Neural cell (in vitro differentiated cells): ENCODE results near the gene RPS6KC1. TPM values are rescaled to one million over a fixed set of nuclear protein-coding genes. Genes with fewer than 3 reads are reported as not detected.

Source experiments
- H2AFZ ChIP-seq: fragments of 200-600, 300-800 bp; sonication (generic), shearing (Covaris generic); 2 replicates; pipeline ENCODE4 v1.6.0; 2014; ENCODE audit warnings: low read depth, mild to moderate bottlenecking, antibody characterized with exemption, low read length, moderate library complexity
- H3F3A ChIP-seq: fragments of 200-600 bp; shearing (Covaris generic); 2 replicates; pipeline ENCODE4 v1.6.1; 2016; ENCODE audit warnings: mild to moderate bottlenecking, moderate library complexity, mixed read lengths, antibody characterized with exemption, low read length; ENCODE audit not compliant: insufficient read depth, poor library complexity, severe bottlenecking
- H3K27ac ChIP-seq: fragments of 200-600, 300-800 bp; sonication (generic), shearing (Covaris generic); 2 replicates; pipeline ENCODE4 v1.5.1; 2014; ENCODE audit warnings: mild to moderate bottlenecking, low read length, moderate library complexity
- H3K27me3 ChIP-seq: fragments of 300-800, 200-600 bp; sonication (generic), shearing (Covaris generic); 2 replicates; pipeline ENCODE4 v1.6.0; 2014; ENCODE audit warnings: mild to moderate bottlenecking, low read depth, low read length, moderate library complexity; ENCODE audit not compliant: insufficient read depth
- H3K36me3 ChIP-seq: fragments of 300-800, 200-600 bp; sonication (generic), shearing (Covaris generic); 2 replicates; pipeline ENCODE4 v1.5.1; 2014; ENCODE audit warnings: mild to moderate bottlenecking, antibody characterized with exemption, low read length, moderate library complexity; ENCODE audit not compliant: insufficient read depth
- H3K4me2 ChIP-seq: fragments of 300-800, 200-600 bp; sonication (generic), shearing (Covaris generic); 2 replicates; pipeline ENCODE4 v1.6.0; 2014; ENCODE audit warnings: mild to moderate bottlenecking, low read length
- H3K4me3 ChIP-seq: fragments of 300-800, 200-600 bp; sonication (generic), shearing (Covaris generic); 2 replicates; pipeline ENCODE4 v1.5.1; 2014; ENCODE audit warnings: mild to moderate bottlenecking, low read length, moderate library complexity
- H3K79me2 ChIP-seq: fragments of 200-600 bp; shearing (Covaris generic); replicated peaks from 2 replicates; pipeline ENCODE4 v1.6.0; 2014; ENCODE audit warnings: mild to moderate bottlenecking, low read length, moderate library complexity; ENCODE audit not compliant: insufficient read depth
- H3K9ac ChIP-seq: fragments of 300-800, 200-600 bp; sonication (generic), shearing (Covaris generic); 2 replicates; pipeline ENCODE4 v1.6.1; 2016; ENCODE audit warnings: mild to moderate bottlenecking, low read length, mixed read lengths
- H3K9me2 ChIP-seq: fragments of 200-600 bp; shearing (Covaris generic); 2 replicates; pipeline ENCODE4 v1.6.1; 2016; ENCODE audit warnings: mild to moderate bottlenecking, low read length, mixed read lengths; ENCODE audit not compliant: insufficient read depth
- H3K9me3 ChIP-seq: fragments of 200-600, 300-800 bp; sonication (generic), shearing (Covaris generic); 2 replicates; pipeline ENCODE4 v1.6.1; 2016; ENCODE audit warnings: mild to moderate bottlenecking, mixed run types, low read length, moderate library complexity, mixed read lengths
- H4K20me1 ChIP-seq: fragments of 200-600 bp; shearing (Covaris generic); 2 replicates; pipeline ENCODE4 v1.6.1; 2016; ENCODE audit warnings: mild to moderate bottlenecking, mixed run types; ENCODE audit not compliant: insufficient read depth
- CTCF ChIP-seq: fragments of 450-650 bp; IDR thresholded peaks from 2 replicates; pipeline ENCODE4 v1.5.1; 2014; ENCODE audit warnings: antibody characterized with exemption, mild to moderate bottlenecking, moderate library complexity; ENCODE audit not compliant: poor library complexity, severe bottlenecking
- EP300 ChIP-seq: fragments of 450-650 bp; conservative IDR thresholded peaks from 2 replicates; pipeline ENCODE4 v1.6.1; 2014; ENCODE audit warnings: antibody characterized with exemption, mild to moderate bottlenecking, moderate library complexity; ENCODE audit not compliant: poor library complexity, severe bottlenecking
- EZH2 ChIP-seq: fragments of 200-600, 300-800 bp; shearing (Covaris generic), sonication (generic); IDR thresholded peaks from 2 replicates; pipeline ENCODE4 v1.6.1; 2014; ENCODE audit warnings: antibody characterized with exemption, low read length, borderline replicate concordance, mild to moderate bottlenecking; ENCODE audit not compliant: insufficient read depth, poor library complexity, severe bottlenecking
- MXI1 ChIP-seq: fragments of 450-650 bp; conservative IDR thresholded peaks from 2 replicates; pipeline ENCODE4 v1.6.1; 2014; ENCODE audit warnings: antibody characterized with exemption, mild to moderate bottlenecking; ENCODE audit not compliant: poor library complexity, severe bottlenecking
- POLR2AphosphoS5 ChIP-seq: IDR thresholded peaks from 2 replicates; pipeline ENCODE4 v1.6.1; 2012
- RAD21 ChIP-seq: fragments of 450-650 bp; conservative IDR thresholded peaks from 2 replicates; pipeline ENCODE4 v1.6.1; 2014; ENCODE audit warnings: antibody characterized with exemption, mild to moderate bottlenecking, moderate library complexity
- REST ChIP-seq: IDR thresholded peaks from 2 replicates; pipeline ENCODE4 v1.6.1; 2012; ENCODE audit warnings: borderline replicate concordance
- SMC3 ChIP-seq: fragments of 450-650 bp; conservative IDR thresholded peaks from 2 replicates; pipeline ENCODE4 v1.6.1; 2014; ENCODE audit warnings: antibody characterized with exemption, mild to moderate bottlenecking, moderate library complexity; ENCODE audit not compliant: poor library complexity
- TAF1 ChIP-seq: IDR thresholded peaks from 2 replicates; pipeline ENCODE4 v1.6.1; 2012; ENCODE audit warnings: low read depth
- polyA plus RNA-seq: library from polyadenylated mRNA; depleted of rRNA; stranded (reverse); fragments of >200 nt; gene quantifications from 2 replicates; pipeline ENCODE4 v1.2.3, GENCODE V29; 2014

Gene RPS6KC1
- polyA plus RNA-seq, 1 donor from 2014 or later, result 28.1 TPM

- no peaks in the 10 kb centered on the region for H3K79me2 ChIP-seq
- no peak overlapping the region for H2AFZ ChIP-seq
These were observed 128.7 kb downstream of the RPS6KC1 start for GRCh38 chr1:213179784-213180183.

GRCh38 chr1:213180833-213181232, 129.8 kb downstream of the RPS6KC1 start:
- Histone ChIP-seq H3K36me3 (no peaks in the 10 kb centered on the region), H3F3A (no peaks in the 10 kb centered on the region), H3K27me3 (no peaks in the 10 kb centered on the region), H4K20me1 (no peaks in the 10 kb centered on the region), H3K4me3 (no peak overlapping the region), H3K4me2 (no peak overlapping the region), H3K9me2 (no peaks in the 10 kb centered on the region), H3K9me3 (no peaks in the 10 kb centered on the region), H2AFZ (no peak overlapping the region), H3K9ac (no peak overlapping the region), H3K79me2 (no peaks in the 10 kb centered on the region), H3K27ac (no peak overlapping the region)
- TF ChIP-seq TAF1, result no peak
- TF ChIP-seq RAD21, result no peak
- no peak for TF ChIP-seq EZH2
- TF ChIP-seq MXI1, result no peak
- no peak for TF ChIP-seq POLR2AphosphoS5
- no peak for TF ChIP-seq CTCF
- TF ChIP-seq REST, result no peak

More at GRCh38 chr1:213179784-213180183, 128.7 kb downstream of the RPS6KC1 start:
- no peak overlapping the region for H3K27ac ChIP-seq
- no peak overlapping the region for H3K4me3 ChIP-seq
- H3K36me3 ChIP-seq, result no peaks in the 10 kb centered on the region
- no peak overlapping the region for H3K9ac ChIP-seq
- no peaks in the 10 kb centered on the region for H3K9me2 ChIP-seq
- no peaks in the 10 kb centered on the region for H4K20me1 ChIP-seq
- TF ChIP-seq TAF1 (no peak), CTCF (no peak), EP300 (no peak), POLR2AphosphoS5 (no peak), EZH2 (no peak), MXI1 (no peak), SMC3 (no peak), REST (no peak), RAD21 (no peak)
- H3K9me3 ChIP-seq, result no peaks in the 10 kb centered on the region
- H3F3A ChIP-seq, result no peaks in the 10 kb centered on the region
- no peak overlapping the region for H3K4me2 ChIP-seq
- H3K27me3 ChIP-seq, result no peaks in the 10 kb centered on the region
